Measurements from ENCODE around the gene MYO6.
A peak's percentile ranks its signal among the peaks of the same experiment; 100 is the strongest.
"Not testable (repeated sequence)": the region's sequence is repeated elsewhere in the genome, so short reads cannot be mapped to it uniquely, and the experiment has no call there.

MYO6 gene

DNA sequence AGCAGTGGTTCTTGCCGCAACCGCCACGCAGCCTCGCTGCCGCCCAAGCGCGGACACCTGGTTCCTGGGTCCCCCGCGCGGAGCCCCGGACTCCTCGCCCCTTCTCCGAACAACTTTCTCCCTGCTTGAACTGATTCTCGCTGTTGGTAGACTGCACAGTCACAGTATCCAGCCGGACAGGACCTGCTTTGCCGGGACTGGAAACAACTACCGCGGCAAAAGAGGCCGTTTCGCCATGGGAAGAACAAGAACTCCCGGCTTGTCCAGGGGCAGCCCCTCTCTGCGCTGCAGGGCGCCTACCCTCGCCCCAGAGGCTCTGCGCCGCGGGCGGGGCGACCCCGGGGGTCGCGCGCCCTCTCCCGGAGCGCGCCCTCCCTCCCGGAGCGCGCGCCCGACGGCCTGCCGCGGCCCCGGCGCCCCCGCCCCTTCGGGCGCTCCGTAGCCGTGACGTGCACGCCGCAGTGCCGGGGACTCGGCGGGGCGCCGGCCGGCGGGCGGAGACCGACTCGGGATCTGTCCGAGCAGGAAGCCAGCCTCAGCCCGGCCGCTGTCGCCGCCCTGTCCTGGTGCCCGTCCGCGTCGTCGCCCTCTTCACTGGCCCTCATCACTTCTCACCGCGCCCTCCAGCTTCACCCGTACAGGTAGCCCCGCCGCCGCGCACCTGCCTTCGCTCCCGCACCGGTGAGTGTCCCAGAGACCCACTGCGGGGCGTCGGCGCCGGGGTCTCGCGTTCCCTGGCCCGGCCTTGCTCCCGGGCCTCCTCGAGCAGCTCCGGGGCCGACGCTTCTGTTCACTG lies at the start of gene MYO6 (continued):
- TF ChIP-seq ZBTB8A (tag by site-specific recombination; IDR thresholded peaks at IDR 0.05) (peak; percentile 98), ZNF426 (tag by site-specific recombination; IDR thresholded peaks at IDR 0.05) (no peak), SCRT2 (tag by site-specific recombination; IDR thresholded peaks at IDR 0.05) (no peak), ZNF837 (tag by site-specific recombination; IDR thresholded peaks at IDR 0.05) (peak; percentile 58; the same call in 1 of the 2 replicates), KLF7 (tag by site-specific recombination; IDR thresholded peaks at IDR 0.05; ENCODE audit: borderline replicate concordance) (0 out of 2 replicates have a peak, but pooled peaks have one; percentile 47), ZNF843 (tag by site-specific recombination; IDR thresholded peaks at IDR 0.05) (peak; percentile 13; the same call in 1 of the 2 replicates), KLF9 (tag by site-specific recombination; IDR thresholded peaks at IDR 0.05; ENCODE audit: low read depth) (peak; percentile 39; the same call in 1 of the 2 replicates), INSM2 (tag by site-specific recombination; IDR thresholded peaks at IDR 0.05) (peak; percentile 71; the same call in 1 of the 2 replicates), ZNF394 (tag by site-specific recombination; IDR thresholded peaks at IDR 0.05; ENCODE audit: borderline replicate concordance) (peak; percentile 44; the same call in 1 of the 2 replicates), KLF8 (tag by site-specific recombination; IDR thresholded peaks at IDR 0.05) (peak; percentile 20; the same call in 1 of the 2 replicates), WT1 (tag by site-specific recombination; IDR thresholded peaks at IDR 0.05) (0 out of 2 replicates have a peak, but pooled peaks have one; percentile 8), BCL11B (tag by site-specific recombination; IDR thresholded peaks at IDR 0.05; ENCODE audit: low read depth) (no peak), ZNF155 (tag by site-specific recombination; IDR thresholded peaks at IDR 0.05) (no peak), ZNF776 (tag by site-specific recombination; IDR thresholded peaks at IDR 0.05; ENCODE audit: borderline replicate concordance) (no peak), ZNF341 (tag by site-specific recombination; IDR thresholded peaks at IDR 0.05; ENCODE audit: low read depth) (0 out of 2 replicates have a peak, but pooled peaks have one; percentile 2), ZNF610 (tag by site-specific recombination; IDR thresholded peaks at IDR 0.05; ENCODE audit: borderline replicate concordance) (peak; percentile 42; the same call in 1 of the 2 replicates), ZNF707 (tag by site-specific recombination; IDR thresholded peaks at IDR 0.05) (no peak), HOXC10 (CRISPR knock-in tag; IDR thresholded peaks at IDR 0.05) (peak; percentile 71; the same call in 1 of the 2 replicates)
- TF ChIP-seq, protein P1, sequence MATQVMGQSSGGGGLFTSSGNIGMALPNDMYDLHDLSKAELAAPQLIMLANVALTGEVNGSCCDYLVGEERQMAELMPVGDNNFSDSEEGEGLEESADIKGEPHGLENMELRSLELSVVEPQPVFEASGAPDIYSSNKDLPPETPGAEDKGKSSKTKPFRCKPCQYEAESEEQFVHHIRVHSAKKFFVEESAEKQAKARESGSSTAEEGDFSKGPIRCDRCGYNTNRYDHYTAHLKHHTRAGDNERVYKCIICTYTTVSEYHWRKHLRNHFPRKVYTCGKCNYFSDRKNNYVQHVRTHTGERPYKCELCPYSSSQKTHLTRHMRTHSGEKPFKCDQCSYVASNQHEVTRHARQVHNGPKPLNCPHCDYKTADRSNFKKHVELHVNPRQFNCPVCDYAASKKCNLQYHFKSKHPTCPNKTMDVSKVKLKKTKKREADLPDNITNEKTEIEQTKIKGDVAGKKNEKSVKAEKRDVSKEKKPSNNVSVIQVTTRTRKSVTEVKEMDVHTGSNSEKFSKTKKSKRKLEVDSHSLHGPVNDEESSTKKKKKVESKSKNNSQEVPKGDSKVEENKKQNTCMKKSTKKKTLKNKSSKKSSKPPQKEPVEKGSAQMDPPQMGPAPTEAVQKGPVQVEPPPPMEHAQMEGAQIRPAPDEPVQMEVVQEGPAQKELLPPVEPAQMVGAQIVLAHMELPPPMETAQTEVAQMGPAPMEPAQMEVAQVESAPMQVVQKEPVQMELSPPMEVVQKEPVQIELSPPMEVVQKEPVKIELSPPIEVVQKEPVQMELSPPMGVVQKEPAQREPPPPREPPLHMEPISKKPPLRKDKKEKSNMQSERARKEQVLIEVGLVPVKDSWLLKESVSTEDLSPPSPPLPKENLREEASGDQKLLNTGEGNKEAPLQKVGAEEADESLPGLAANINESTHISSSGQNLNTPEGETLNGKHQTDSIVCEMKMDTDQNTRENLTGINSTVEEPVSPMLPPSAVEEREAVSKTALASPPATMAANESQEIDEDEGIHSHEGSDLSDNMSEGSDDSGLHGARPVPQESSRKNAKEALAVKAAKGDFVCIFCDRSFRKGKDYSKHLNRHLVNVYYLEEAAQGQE (tag by site-specific recombination; IDR thresholded peaks at IDR 0.05): 0 out of 2 replicates have a peak, but pooled peaks have one; percentile 32
- TF ChIP-seq, protein P2, sequence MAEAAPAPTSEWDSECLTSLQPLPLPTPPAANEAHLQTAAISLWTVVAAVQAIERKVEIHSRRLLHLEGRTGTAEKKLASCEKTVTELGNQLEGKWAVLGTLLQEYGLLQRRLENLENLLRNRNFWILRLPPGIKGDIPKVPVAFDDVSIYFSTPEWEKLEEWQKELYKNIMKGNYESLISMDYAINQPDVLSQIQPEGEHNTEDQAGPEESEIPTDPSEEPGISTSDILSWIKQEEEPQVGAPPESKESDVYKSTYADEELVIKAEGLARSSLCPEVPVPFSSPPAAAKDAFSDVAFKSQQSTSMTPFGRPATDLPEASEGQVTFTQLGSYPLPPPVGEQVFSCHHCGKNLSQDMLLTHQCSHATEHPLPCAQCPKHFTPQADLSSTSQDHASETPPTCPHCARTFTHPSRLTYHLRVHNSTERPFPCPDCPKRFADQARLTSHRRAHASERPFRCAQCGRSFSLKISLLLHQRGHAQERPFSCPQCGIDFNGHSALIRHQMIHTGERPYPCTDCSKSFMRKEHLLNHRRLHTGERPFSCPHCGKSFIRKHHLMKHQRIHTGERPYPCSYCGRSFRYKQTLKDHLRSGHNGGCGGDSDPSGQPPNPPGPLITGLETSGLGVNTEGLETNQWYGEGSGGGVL (tag by site-specific recombination; IDR thresholded peaks at IDR 0.05): no peak
- TF ChIP-seq, protein P3, sequence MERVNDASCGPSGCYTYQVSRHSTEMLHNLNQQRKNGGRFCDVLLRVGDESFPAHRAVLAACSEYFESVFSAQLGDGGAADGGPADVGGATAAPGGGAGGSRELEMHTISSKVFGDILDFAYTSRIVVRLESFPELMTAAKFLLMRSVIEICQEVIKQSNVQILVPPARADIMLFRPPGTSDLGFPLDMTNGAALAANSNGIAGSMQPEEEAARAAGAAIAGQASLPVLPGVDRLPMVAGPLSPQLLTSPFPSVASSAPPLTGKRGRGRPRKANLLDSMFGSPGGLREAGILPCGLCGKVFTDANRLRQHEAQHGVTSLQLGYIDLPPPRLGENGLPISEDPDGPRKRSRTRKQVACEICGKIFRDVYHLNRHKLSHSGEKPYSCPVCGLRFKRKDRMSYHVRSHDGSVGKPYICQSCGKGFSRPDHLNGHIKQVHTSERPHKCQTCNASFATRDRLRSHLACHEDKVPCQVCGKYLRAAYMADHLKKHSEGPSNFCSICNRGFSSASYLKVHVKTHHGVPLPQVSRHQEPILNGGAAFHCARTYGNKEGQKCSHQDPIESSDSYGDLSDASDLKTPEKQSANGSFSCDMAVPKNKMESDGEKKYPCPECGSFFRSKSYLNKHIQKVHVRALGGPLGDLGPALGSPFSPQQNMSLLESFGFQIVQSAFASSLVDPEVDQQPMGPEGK (tag by site-specific recombination; IDR thresholded peaks at IDR 0.05): 0 out of 2 replicates have a peak, but pooled peaks have one; percentile 20
- TF ChIP-seq, protein P4, sequence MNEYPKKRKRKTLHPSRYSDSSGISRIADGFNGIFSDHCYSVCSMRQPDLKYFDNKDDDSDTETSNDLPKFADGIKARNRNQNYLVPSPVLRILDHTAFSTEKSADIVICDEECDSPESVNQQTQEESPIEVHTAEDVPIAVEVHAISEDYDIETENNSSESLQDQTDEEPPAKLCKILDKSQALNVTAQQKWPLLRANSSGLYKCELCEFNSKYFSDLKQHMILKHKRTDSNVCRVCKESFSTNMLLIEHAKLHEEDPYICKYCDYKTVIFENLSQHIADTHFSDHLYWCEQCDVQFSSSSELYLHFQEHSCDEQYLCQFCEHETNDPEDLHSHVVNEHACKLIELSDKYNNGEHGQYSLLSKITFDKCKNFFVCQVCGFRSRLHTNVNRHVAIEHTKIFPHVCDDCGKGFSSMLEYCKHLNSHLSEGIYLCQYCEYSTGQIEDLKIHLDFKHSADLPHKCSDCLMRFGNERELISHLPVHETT (tag by site-specific recombination; IDR thresholded peaks at IDR 0.05): 0 out of 2 replicates have a peak, but pooled peaks have one; percentile 10
- TF ChIP-seq, protein P5, sequence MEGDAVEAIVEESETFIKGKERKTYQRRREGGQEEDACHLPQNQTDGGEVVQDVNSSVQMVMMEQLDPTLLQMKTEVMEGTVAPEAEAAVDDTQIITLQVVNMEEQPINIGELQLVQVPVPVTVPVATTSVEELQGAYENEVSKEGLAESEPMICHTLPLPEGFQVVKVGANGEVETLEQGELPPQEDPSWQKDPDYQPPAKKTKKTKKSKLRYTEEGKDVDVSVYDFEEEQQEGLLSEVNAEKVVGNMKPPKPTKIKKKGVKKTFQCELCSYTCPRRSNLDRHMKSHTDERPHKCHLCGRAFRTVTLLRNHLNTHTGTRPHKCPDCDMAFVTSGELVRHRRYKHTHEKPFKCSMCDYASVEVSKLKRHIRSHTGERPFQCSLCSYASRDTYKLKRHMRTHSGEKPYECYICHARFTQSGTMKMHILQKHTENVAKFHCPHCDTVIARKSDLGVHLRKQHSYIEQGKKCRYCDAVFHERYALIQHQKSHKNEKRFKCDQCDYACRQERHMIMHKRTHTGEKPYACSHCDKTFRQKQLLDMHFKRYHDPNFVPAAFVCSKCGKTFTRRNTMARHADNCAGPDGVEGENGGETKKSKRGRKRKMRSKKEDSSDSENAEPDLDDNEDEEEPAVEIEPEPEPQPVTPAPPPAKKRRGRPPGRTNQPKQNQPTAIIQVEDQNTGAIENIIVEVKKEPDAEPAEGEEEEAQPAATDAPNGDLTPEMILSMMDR (tag by site-specific recombination; IDR thresholded peaks at IDR 0.05): 0 out of 2 replicates have a peak, but pooled peaks have one; percentile 10

GRCh38 chr6:75708334-75708733 lies 40.7 kb upstream of the MYO6 start:
- H3K4me1 ChIP-seq (ENCODE audit: control insufficient read depth, insufficient read depth, low read length); POLR2A ChIA-PET; H3K4me3 ChIP-seq (ENCODE audit: low read depth, low read length); H3K27ac ChIP-seq (ENCODE audit: extremely low read depth, low read depth, low read length); H3K9me3 ChIP-seq (ENCODE audit: control insufficient read depth, insufficient read depth, low read depth, low read length): not testable (repeated sequence)
- CTCF ChIA-PET: interaction anchor here (1.0 kb wide), 1 partner anchor 17 kb away, joined by 7 read pairs; no protein-coding TSS in a partner anchor
- H3K36me3 ChIP-seq (ENCODE audit: control insufficient read depth in 2 of 2, insufficient read depth in 1 of 2, low read length in 2 of 2): peaks cover 43 to 65% of the 10 kb centered on the region in 2 experiments
